K562 (cell line): ENCODE results near the gene PTGER3. TPM values are rescaled to one million over a fixed set of nuclear protein-coding genes. Genes with fewer than 3 reads are reported as not detected.
A peak's percentile ranks its signal among the peaks of the same experiment; 100 is the strongest.

Experiments used
- ATAC-seq: fragments of 200-7000 bp; cut with Tn5 transposase; 3 replicates; pipeline ENCODE4 v1.9.1; 2020; ENCODE audit warnings: moderate library complexity
- BruUV-seq: library from RNA; stranded (reverse); fragments of 400-500 nt; replicated peaks from 2 replicates; lab custom pipeline; 2021; lab: Mats Ljungman, UMichigan
- CTCF ChIA-PET: fragments of 300-600 bp; formaldehyde crosslinking; extraction: SDS; loops from one replicate; lab custom pipeline; 2021; ENCODE audit warnings: low intra/inter-chr PET ratio; lab: Yijun Ruan, JAX
- POLR2A ChIA-PET: fragments of 300-600, 350-650 bp; sonication (Branson Sonifier 250); formaldehyde crosslinking; extraction: SDS; loops from one replicate; lab custom pipeline; 2021; ENCODE audit warnings: antibody characterized with exemption, inconsistent platforms; lab: Yijun Ruan, JAX
- DNase-seq, 4 experiments: peaks; one replicate each; pipeline versions ENCODE4 v3.0.0 to v3.0.0-alpha.2; 2011 to 2018; ENCODE audit warnings: low spot score in 3 of 4, mixed read lengths in 3 of 4; ENCODE audit errors: extremely low read depth in 1 of 4
- FAIRE-seq: peaks from 2 replicates; lab custom pipeline; 2011; peaks lifted over from hg19 to GRCh38; lab: Jason Lieb, UNC
- H2AFZ ChIP-seq: 2 replicates; pipeline ENCODE4 v1.6.0; 2011; ENCODE audit warnings: low read depth, low read length, control low read depth, inconsistent platforms
- H3K27ac ChIP-seq: fragments of 200-600 bp; 3 replicates; pipeline ENCODE4 v1.8.0; 2011; ENCODE audit warnings: low read depth, mild to moderate bottlenecking, control low read depth, inconsistent platforms, low read length, moderate library complexity, mixed read lengths; ENCODE audit errors: extremely low read depth
- H3K27me3 ChIP-seq, 2 experiments: fragments of 300-600 bp in 1 of 2; 2 replicates in 1 of 2; 3 replicates in 1 of 2; pipeline versions ENCODE4 v1.6.0 to v1.8.0; 2011; ENCODE audit warnings: inconsistent platforms in 2 of 2, low read length in 2 of 2, mild to moderate bottlenecking in 1 of 2, mixed read lengths in 1 of 2, moderate library complexity in 1 of 2; ENCODE audit not compliant: control insufficient read depth in 2 of 2, insufficient read depth in 2 of 2
- H3K36me3 ChIP-seq: fragments of 300-600 bp; 3 replicates; pipeline ENCODE4 v1.8.0; 2011; ENCODE audit warnings: mild to moderate bottlenecking, low read length, inconsistent platforms; ENCODE audit not compliant: control insufficient read depth, insufficient read depth
- H3K4me1 ChIP-seq, 2 experiments: fragments of 200-600 bp in 1 of 2; replicated peaks in 1 of 2; 2 replicates in 1 of 2; 3 replicates in 1 of 2; pipeline versions ENCODE4 v1.5.1 to v1.8.0; 2011; ENCODE audit warnings: inconsistent platforms in 2 of 2, low read length in 2 of 2, mild to moderate bottlenecking in 1 of 2, mixed read lengths in 1 of 2, moderate library complexity in 1 of 2; ENCODE audit not compliant: control insufficient read depth in 2 of 2, insufficient read depth in 2 of 2
- H3K4me2 ChIP-seq: 2 replicates; pipeline ENCODE4 v1.6.1; 2011; ENCODE audit warnings: low read length, control low read depth, inconsistent platforms, mixed read lengths; ENCODE audit not compliant: insufficient read depth
- H3K4me3 ChIP-seq: fragments of 200-600 bp; sonication (generic), shearing (Covaris generic); 2 replicates; pipeline ENCODE4 v1.5.1; 2016; ENCODE audit warnings: control low read depth, inconsistent platforms
- H3K79me2 ChIP-seq: fragments of 200-600 bp; 3 replicates; pipeline ENCODE4 v1.8.0; 2011; ENCODE audit warnings: low read length, inconsistent platforms; ENCODE audit not compliant: control insufficient read depth, insufficient read depth
- H3K9ac ChIP-seq, 2 experiments: 2 replicates each; pipeline versions ENCODE4 v1.6.0 to v1.6.1; 2011; ENCODE audit warnings: low read depth in 2 of 2, low read length in 2 of 2, control low read depth in 1 of 2, inconsistent platforms in 1 of 2, mild to moderate bottlenecking in 1 of 2, mixed read lengths in 1 of 2; ENCODE audit not compliant: insufficient read depth in 1 of 2
- H3K9me1 ChIP-seq: one replicate; pipeline ENCODE4 v1.6.0; 2011; ENCODE audit warnings: inconsistent platforms, mild to moderate bottlenecking, low read length, moderate library complexity; ENCODE audit not compliant: control insufficient read depth, insufficient read depth
- H3K9me3 ChIP-seq: replicated peaks from 2 replicates; pipeline ENCODE4 v1.5.1; 2011; ENCODE audit warnings: low read depth, low read length, inconsistent platforms; ENCODE audit not compliant: control insufficient read depth, insufficient read depth
- H4K20me1 ChIP-seq: replicated peaks from 2 replicates; pipeline ENCODE4 v1.6.1; 2011; ENCODE audit warnings: low read length, inconsistent platforms, mixed read lengths; ENCODE audit not compliant: control insufficient read depth, insufficient read depth
- CEBPB ChIP-seq: fragments of 450-650 bp; IDR thresholded peaks from 2 replicates; pipeline ENCODE4 v1.6.1; 2016; ENCODE audit warnings: missing genetic modification characterization, missing compliant biosample characterization
- CEBPG ChIP-seq, 3 experiments: fragments of 200-800 bp in 1 of 3; sonication (Bioruptor generic) in 1 of 3; sonication (generic) in 1 of 3; formaldehyde crosslinking in 1 of 3; IDR thresholded peaks in 2 of 3; conservative IDR thresholded peaks in 1 of 3; 2 replicates each; pipeline versions ENCODE4 v1.6.1 to v1.8.0; 2016 to 2022; ENCODE audit warnings: missing compliant biosample characterization in 2 of 3, missing genetic modification characterization in 2 of 3, mild to moderate bottlenecking in 1 of 3, missing genetic modification reagents in 1 of 3
- ZBTB26 ChIP-seq: fragments of 450-650 bp; formaldehyde crosslinking; IDR thresholded peaks from 2 replicates; pipeline ENCODE4 v1.4.0; 2022; ENCODE audit warnings: missing genetic modification characterization
- ZZZ3 ChIP-seq: fragments of 450-650 bp; IDR thresholded peaks from 2 replicates; pipeline ENCODE4 v1.6.1; 2016; ENCODE audit warnings: antibody characterized with exemption, mild to moderate bottlenecking, moderate library complexity
- WGBS: fragments of 100-300 bp; shearing (Covaris generic); methylation state at CpG from one replicate; pipeline ENCODE4 v1.1.6; 2016; ENCODE audit warnings: low coverage, mixed read lengths; ENCODE audit not compliant: insufficient coverage; ENCODE audit errors: missing lambda C conversion rate; 5-methylcytosine and 5-hydroxymethylcytosine counted together
- in situ Hi-C: fragments of 300-500 bp; cut with MboI; formaldehyde crosslinking; loops from 4 replicates; pipeline ENCODE4 v1.15.0; 2018; ENCODE audit warnings: inconsistent platforms, mixed read lengths
- intact Hi-C: fragments of 100-400 bp; cut with micrococcal nuclease; formaldehyde crosslinking; loops from 2 replicates; pipeline ENCODE4 v1.14.2; 2022
- polyA plus RNA-seq, 8 experiments: library from polyadenylated mRNA; depleted of rRNA in 4 of 8; stranded (reverse) in 5 of 8; unstranded in 3 of 8; fragments of >200 nt; fragmentation: Nextera tagmentation in 2 of 8; fragmentation: Illumina TruSeq in 1 of 8; extraction: Ambion mirVana in 2 of 8; extraction: Trizol in 1 of 8; gene quantifications; 2 replicates each; pipeline versions ENCODE4 v1.2.1 to v1.2.3, GENCODE V29; 2011 to 2014; ENCODE audit warnings: inconsistent platforms in 1 of 8, missing spikeins in 1 of 8
- total RNA-seq, 7 experiments: library from RNA; depleted of rRNA in 6 of 7; stranded (reverse); fragments of >200 nt in 6 of 7; fragmentation: Illumina TruSeq in 2 of 7; extraction: Trizol in 2 of 7; gene quantifications; 2 replicates each; pipeline versions ENCODE4 v1.2.1 to v1.2.3, GENCODE V29; 2011 to 2021; ENCODE audit warnings: low replicate concordance in 1 of 7

Gene PTGER3
- total and polyA plus RNA-seq, 9 of the 15 experiments (the other 6 are each of a cell fraction or from before 2014, with no cell fraction given) = 3.8 to 28.5 (median 14.2) TPM

- POLR2A ChIA-PET = interaction anchor here (1.1 kb wide), 1 partner anchor 17 kb away, joined by 3 read pairs; no protein-coding TSS in a partner anchor
- no peak for FAIRE-seq
- TF ChIP-seq ZZZ3 = no peak
Measured at GRCh38 chr1:70993798-70994197, 53.8 kb downstream of the PTGER3 start.

GRCh38 chr1:70992521-70992920 is 55.1 kb downstream of the PTGER3 start:
- Histone ChIP-seq H3K36me3 (no peaks in the 10 kb centered on the region), H3K27me3 (no peaks in the 10 kb centered on the region)
- peak; percentile 45; the same call in 1 of the 2 replicates for TF ChIP-seq CEBPG (CRISPR knock-in tag; IDR thresholded peaks at IDR 0.05)
- peak; percentile 50 to 60; a peak in 3 of 4 replicates for TF ChIP-seq CEBPG (tag; conservative IDR thresholded peaks at IDR 0.05 in 1 of 2, IDR thresholded peaks at IDR 0.05 in 1 of 2)
- 0 out of 2 replicates have a peak, but pooled peaks have one; percentile 26 for TF ChIP-seq CEBPB
- TF ChIP-seq ZBTB26 (CRISPR knock-in tag) = no peak
- TF ChIP-seq, all 486 proteins: peak for 2
- Histone ChIP-seq H2AFZ (no peak overlapping the region), H3K9me1 (no peaks in the 10 kb centered on the region), H3K9me3 (no peaks in the 10 kb centered on the region), H3K9ac (no peak overlapping the region), H3K27ac (no peak overlapping the region), H3K4me3 (no peak overlapping the region), H3K4me1 (no peaks in the 10 kb centered on the region; a peak in 1 of 5 replicates), H3K79me2 (no peaks in the 10 kb centered on the region), H4K20me1 (no peaks in the 10 kb centered on the region), H3K4me2 (no peak overlapping the region)
- DNase-seq (no peak), FAIRE-seq (no peak), ATAC-seq (no peak)
- BruUV-seq = no TSS peak
- intact Hi-C loops = no loop called here
- ChIA-PET POLR2A (interaction anchor here (1.5 kb wide), 1 partner anchor 8 kb away, joined by 3 read pairs; no protein-coding TSS in a partner anchor), CTCF (no interaction called here)
- in situ Hi-C loops = no loop called here
- 63% methylated on average over 2 of the region's 2 CpGs for WGBS

More at GRCh38 chr1:70993798-70994197, 53.8 kb downstream of the PTGER3 start:
- ATAC-seq (no peak), DNase-seq (no peak)
- Histone ChIP-seq H3K27ac (no peak overlapping the region), H2AFZ (no peak overlapping the region), H3K36me3 (no peaks in the 10 kb centered on the region), H3K9me1 (no peaks in the 10 kb centered on the region), H3K79me2 (no peaks in the 10 kb centered on the region), H4K20me1 (no peaks in the 10 kb centered on the region), H3K4me3 (no peak overlapping the region), H3K27me3 (no peaks in the 10 kb centered on the region), H3K9ac (no peak overlapping the region), H3K4me1 (no peaks in the 10 kb centered on the region; a peak in 1 of 5 replicates), H3K9me3 (no peaks in the 10 kb centered on the region), H3K4me2 (no peak overlapping the region)
- WGBS = 47% methylated on average over 2 of the region's 3 CpGs
- no TSS peak for BruUV-seq
- intact Hi-C loops (no loop called here), in situ Hi-C loops (no loop called here)
- CTCF ChIA-PET = no interaction called here
